Measurements from ENCODE around the gene RILPL2. TPM values are rescaled to one million over a fixed set of nuclear protein-coding genes. Genes with fewer than 3 reads are reported as not detected.

The RILPL2 gene
- total and polyA plus RNA-seq, 2 of the 13 experiments (the other 11 are each of a cell fraction or from before 2014, with no cell fraction given), result 2.7 to 8.1 TPM

DNA sequence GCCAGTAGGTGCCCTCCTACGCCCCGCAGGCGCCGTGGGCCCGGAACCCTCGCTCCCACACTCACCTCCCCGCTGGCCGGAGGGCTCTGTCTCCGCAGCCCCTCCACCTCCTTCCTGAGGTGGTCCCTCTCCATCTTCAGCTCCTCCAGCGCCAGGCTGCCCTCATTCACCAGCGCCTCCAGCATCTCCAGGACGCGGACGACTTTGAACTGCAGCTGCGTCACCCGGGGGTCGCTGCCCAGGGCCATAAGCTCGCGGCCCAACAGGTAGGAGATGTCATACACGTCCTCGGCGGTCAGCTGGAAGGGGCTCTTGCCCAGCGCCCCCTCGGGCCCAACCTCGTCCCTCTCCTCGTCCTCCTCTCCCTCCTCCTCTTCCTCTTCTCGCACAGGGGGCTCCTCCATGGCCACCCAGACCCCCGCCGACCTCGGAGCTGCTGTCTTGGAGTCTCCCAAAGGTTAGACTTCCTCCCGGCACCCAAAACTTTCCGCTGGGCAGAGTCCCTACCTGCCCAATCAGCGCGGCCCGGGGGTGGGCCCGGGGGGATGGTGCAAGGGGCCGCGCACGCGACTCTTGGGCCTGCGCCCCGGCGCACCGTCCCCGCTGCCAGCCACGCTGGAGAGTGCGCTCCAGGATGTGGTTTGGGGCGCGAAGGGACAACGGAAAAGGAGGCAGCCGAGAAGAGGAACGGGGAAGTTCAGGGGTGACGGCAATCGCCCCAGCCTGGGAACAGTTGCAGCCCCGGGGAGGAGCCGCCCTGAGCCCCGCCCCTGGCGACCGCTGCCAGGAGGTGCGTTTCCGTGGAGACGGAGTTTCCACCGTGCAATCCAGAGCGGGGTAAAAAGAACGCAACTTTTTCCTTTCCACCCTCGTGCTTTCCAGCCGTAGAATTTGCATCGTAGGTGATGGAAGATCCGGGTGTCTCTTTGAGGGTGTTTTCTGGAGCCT, at the start of gene RILPL2 (continued):
- TF ChIP-seq, protein P1, sequence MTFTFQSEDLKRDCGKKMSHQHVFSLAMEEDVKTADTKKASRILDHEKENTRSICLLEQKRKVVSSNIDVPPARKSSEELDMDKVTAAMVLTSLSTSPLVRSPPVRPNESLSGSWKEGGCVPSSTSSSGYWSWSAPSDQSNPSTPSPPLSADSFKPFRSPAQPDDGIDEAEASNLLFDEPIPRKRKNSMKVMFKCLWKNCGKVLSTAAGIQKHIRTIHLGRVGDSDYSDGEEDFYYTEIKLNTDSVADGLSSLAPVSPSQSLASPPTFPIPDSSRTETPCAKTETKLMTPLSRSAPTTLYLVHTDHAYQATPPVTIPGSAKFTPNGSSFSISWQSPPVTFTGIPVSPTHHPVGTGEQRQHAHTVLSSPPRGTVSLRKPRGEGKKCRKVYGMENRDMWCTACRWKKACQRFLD (CRISPR knock-in tag; IDR thresholded peaks at IDR 0.05; ENCODE audit: borderline replicate concordance), result peak; percentile 36; the same call in 1 of the 2 replicates
- TF ChIP-seq ZNF101 (CRISPR knock-in tag; IDR thresholded peaks at IDR 0.05; ENCODE audit: borderline replicate concordance, low read depth) (0 out of 2 replicates have a peak, but pooled peaks have one; percentile 79), MYC (CRISPR knock-in tag; IDR thresholded peaks at IDR 0.05; ENCODE audit: borderline replicate concordance) (peak; percentile 67; the same call in 1 of the 2 replicates), ZNF33B (CRISPR knock-in tag; IDR thresholded peaks at IDR 0.05) (peak; percentile 93), ZNF260 (CRISPR knock-in tag; IDR thresholded peaks at IDR 0.05; ENCODE audit: borderline replicate concordance, low read depth) (no peak), RBFOX2 (IDR thresholded peaks at IDR 0.05; ENCODE audit: low read depth, low read length) (peak; percentile 73), HDAC1 (CRISPR knock-in tag; IDR thresholded peaks at IDR 0.05) (peak; percentile 47), JUND (CRISPR knock-in tag; IDR thresholded peaks at IDR 0.05) (no peak), MEIS2 (CRISPR knock-in tag; IDR thresholded peaks at IDR 0.05) (peak; percentile 54; the same call in 1 of the 2 replicates), NONO (IDR thresholded peaks at IDR 0.05) (no peak), NONO (CRISPR knock-in tag; conservative IDR thresholded peaks at IDR 0.05) (no peak), KDM5B (CRISPR knock-in tag; IDR thresholded peaks at IDR 0.05; ENCODE audit: borderline replicate concordance) (peak; percentile 56), ZSCAN31 (CRISPR knock-in tag; IDR thresholded peaks at IDR 0.05; ENCODE audit: low read depth) (no peak; the same call in 1 of the 2 replicates), ZNF775 (CRISPR knock-in tag; IDR thresholded peaks at IDR 0.05; ENCODE audit: borderline replicate concordance) (peak; percentile 83; the same call in 1 of the 2 replicates), RBM22 (optimal IDR thresholded peaks at IDR 0.05; ENCODE audit: low read length) (peak; percentile 35), KDM5A (IDR thresholded peaks at IDR 0.05; ENCODE audit: borderline replicate concordance, low read length) (0 out of 2 replicates have a peak, but pooled peaks have one; percentile 57), ZBTB8A (CRISPR knock-in tag; IDR thresholded peaks at IDR 0.05; ENCODE audit: borderline replicate concordance, low read depth) (no peak), MAX (IDR thresholded peaks at IDR 0.05) (peak; percentile 73), ERF (CRISPR knock-in tag; IDR thresholded peaks at IDR 0.05) (peak; percentile 56; the same call in 1 of the 2 replicates), ZNF589 (CRISPR knock-in tag; conservative IDR thresholded peaks at IDR 0.05) (no peak)
- TF ChIP-seq, protein P2, sequence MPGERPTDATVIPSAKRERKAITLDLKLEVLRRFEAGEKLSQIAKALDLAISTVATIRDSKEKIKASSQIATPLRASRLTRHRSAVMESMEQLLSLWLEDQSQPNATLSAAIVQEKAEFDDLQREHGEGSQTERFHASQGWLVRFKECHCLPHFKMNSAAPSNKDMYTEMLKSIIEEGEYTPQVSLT (CRISPR knock-in tag; IDR thresholded peaks at IDR 0.05; ENCODE audit: borderline replicate concordance, low read depth), result no peak
- TF ChIP-seq, protein P3, sequence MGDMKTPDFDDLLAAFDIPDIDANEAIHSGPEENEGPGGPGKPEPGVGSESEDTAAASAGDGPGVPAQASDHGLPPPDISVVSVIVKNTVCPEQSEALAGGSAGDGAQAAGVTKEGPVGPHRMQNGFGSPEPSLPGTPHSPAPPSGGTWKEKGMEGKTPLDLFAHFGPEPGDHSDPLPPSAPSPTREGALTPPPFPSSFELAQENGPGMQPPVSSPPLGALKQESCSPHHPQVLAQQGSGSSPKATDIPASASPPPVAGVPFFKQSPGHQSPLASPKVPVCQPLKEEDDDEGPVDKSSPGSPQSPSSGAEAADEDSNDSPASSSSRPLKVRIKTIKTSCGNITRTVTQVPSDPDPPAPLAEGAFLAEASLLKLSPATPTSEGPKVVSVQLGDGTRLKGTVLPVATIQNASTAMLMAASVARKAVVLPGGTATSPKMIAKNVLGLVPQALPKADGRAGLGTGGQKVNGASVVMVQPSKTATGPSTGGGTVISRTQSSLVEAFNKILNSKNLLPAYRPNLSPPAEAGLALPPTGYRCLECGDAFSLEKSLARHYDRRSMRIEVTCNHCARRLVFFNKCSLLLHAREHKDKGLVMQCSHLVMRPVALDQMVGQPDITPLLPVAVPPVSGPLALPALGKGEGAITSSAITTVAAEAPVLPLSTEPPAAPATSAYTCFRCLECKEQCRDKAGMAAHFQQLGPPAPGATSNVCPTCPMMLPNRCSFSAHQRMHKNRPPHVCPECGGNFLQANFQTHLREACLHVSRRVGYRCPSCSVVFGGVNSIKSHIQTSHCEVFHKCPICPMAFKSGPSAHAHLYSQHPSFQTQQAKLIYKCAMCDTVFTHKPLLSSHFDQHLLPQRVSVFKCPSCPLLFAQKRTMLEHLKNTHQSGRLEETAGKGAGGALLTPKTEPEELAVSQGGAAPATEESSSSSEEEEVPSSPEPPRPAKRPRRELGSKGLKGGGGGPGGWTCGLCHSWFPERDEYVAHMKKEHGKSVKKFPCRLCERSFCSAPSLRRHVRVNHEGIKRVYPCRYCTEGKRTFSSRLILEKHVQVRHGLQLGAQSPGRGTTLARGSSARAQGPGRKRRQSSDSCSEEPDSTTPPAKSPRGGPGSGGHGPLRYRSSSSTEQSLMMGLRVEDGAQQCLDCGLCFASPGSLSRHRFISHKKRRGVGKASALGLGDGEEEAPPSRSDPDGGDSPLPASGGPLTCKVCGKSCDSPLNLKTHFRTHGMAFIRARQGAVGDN (CRISPR knock-in tag; IDR thresholded peaks at IDR 0.05), result peak; percentile 89

Measured in HepG2 (cell line).